Endothelial cell of umbilical vein (primary cell): Measurements from ENCODE around the gene IMPG1.

Experiments
- CTCF ChIP-seq, 2 donors: IDR thresholded peaks; 1 replicate in 1 of 2; 2 replicates in 1 of 2; pipeline ENCODE4 v1.5.1; 2011; ENCODE audit warnings: low read length in 2 of 2, mild to moderate bottlenecking in 2 of 2, moderate library complexity in 2 of 2, control low read depth in 1 of 2, inconsistent platforms in 1 of 2, low read depth in 1 of 2; ENCODE audit not compliant: insufficient read depth in 1 of 2; ENCODE audit errors: extremely low read depth in 1 of 2
- EZH2 ChIP-seq: IDR thresholded peaks from 2 replicates; pipeline ENCODE4 v1.6.1; 2012; ENCODE audit warnings: borderline replicate concordance, low read depth, mild to moderate bottlenecking, moderate library complexity, low read length, inconsistent platforms; ENCODE audit not compliant: severe bottlenecking
- JUN ChIP-seq: IDR thresholded peaks from 2 replicates; pipeline ENCODE4 v1.6.1; 2011; ENCODE audit warnings: borderline replicate concordance, low read depth; ENCODE audit not compliant: insufficient read length, insufficient read depth
- MAX ChIP-seq: IDR thresholded peaks from 2 replicates; pipeline ENCODE4 v1.6.1; 2011; ENCODE audit not compliant: insufficient read depth, insufficient read length
- MYC ChIP-seq: IDR thresholded peaks from one replicate; pipeline ENCODE4 v1.6.1; 2011; ENCODE audit warnings: mild to moderate bottlenecking, low read depth, low read length
- POLR2A ChIP-seq: IDR thresholded peaks from 2 replicates; pipeline ENCODE4 v1.6.1; 2012; ENCODE audit warnings: low read depth, mild to moderate bottlenecking, control low read depth, low read length
- POLR2AphosphoS5 ChIP-seq: IDR thresholded peaks from 2 replicates; pipeline ENCODE4 v1.6.1; 2012; ENCODE audit warnings: low read depth, mild to moderate bottlenecking, control low read depth, low read length, moderate library complexity; ENCODE audit not compliant: insufficient read depth

GRCh38 chr6:76014626-76015530 lies 57.6 kb downstream of the IMPG1 start:
- TF ChIP-seq POLR2A (no peak), CTCF (IDR thresholded peaks at IDR 0.05; ENCODE audit: extremely low read depth in 1 of 2, insufficient read depth in 1 of 2, low read depth in 1 of 2, low read length in 2 of 2) (no peak), POLR2AphosphoS5 (no peak), EZH2 (no peak), MYC (no peak), JUN (no peak), MAX (no peak)
